Measurements from ENCODE around the gene STX12. TPM values are rescaled to one million over a fixed set of nuclear protein-coding genes. Genes with fewer than 3 reads are reported as not detected.
A peak's percentile ranks its signal among the peaks of the same experiment; 100 is the strongest.

Gene STX12
- total RNA-seq, 4 donors from 2014 or later = 94.5 to 151 (median 137) TPM

- TF ChIP-seq, protein P1, sequence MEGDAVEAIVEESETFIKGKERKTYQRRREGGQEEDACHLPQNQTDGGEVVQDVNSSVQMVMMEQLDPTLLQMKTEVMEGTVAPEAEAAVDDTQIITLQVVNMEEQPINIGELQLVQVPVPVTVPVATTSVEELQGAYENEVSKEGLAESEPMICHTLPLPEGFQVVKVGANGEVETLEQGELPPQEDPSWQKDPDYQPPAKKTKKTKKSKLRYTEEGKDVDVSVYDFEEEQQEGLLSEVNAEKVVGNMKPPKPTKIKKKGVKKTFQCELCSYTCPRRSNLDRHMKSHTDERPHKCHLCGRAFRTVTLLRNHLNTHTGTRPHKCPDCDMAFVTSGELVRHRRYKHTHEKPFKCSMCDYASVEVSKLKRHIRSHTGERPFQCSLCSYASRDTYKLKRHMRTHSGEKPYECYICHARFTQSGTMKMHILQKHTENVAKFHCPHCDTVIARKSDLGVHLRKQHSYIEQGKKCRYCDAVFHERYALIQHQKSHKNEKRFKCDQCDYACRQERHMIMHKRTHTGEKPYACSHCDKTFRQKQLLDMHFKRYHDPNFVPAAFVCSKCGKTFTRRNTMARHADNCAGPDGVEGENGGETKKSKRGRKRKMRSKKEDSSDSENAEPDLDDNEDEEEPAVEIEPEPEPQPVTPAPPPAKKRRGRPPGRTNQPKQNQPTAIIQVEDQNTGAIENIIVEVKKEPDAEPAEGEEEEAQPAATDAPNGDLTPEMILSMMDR (IDR thresholded peaks at IDR 0.05; ENCODE audit: low read depth) = no peak
These were observed 96.1 kb downstream of the STX12 start for GRCh38 chr1:27868932-27869718.

DNA sequence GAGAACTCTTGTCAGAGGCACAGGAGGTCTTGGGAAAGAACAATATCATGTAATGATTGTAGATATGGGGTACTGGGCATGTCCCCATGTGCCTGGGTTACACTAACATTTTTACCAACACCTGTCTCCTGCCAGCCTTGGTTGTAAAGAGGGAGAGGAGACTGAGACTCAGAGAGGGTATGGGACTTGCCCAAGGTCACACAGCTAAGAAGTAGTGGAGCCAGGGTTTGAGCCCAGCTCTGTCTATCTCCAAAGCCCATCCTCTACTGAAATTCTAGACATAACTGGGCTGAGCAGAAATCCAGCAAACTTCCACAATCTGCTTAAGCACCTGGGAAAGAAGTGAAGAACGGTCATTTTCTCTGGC, 96.7 kb downstream of the STX12 start:
- TF ChIP-seq, protein P1 (IDR thresholded peaks at IDR 0.05; ENCODE audit: low read depth) = no peak

DNA sequence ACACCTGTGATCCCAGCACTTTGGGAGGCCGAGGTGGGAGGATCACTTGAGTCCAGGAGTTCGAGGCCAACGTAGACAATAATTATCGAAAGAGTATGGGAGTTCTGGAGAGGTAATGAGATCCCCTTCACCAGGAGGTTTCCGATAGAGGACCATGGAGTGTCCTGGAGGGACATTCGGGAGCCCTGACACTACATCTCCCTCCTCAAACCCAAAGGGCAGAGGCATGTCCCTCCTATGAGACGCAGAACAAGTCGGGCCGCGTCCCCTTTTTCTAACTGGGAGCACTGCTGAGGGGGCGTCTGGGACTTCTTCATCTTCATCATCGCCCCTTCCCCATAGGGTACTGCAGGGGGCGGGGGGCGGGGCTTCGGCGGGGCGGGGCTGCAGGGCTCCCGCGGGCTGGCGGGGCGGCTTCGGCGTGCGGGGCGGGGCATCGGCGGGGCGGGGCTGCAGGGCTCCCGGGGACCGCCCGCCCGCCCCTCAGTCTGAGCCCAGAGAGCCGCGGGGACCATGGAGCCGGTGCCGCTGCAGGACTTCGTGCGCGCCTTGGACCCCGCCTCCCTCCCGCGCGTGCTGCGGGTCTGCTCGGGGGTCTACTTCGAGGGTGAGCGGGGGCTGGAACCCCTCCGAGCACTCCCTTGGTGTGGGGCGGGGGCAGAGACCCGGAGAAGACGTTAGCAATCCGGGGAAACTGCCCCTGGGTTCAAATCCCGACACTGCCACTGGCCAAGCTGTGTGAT, 99.2 kb downstream of the STX12 start, which contains the start of gene THEMIS2:
Gene THEMIS2 (plus strand): TSS at position 486 of the 743 bp plus-strand sequence. CDS start 28 bp downstream, at position 514.
- TF ChIP-seq, protein P1 (IDR thresholded peaks at IDR 0.05; ENCODE audit: low read depth) = no peak

- TF ChIP-seq, protein P1 (IDR thresholded peaks at IDR 0.05; ENCODE audit: low read depth) = no peak
These were observed 100.0 kb downstream of the STX12 start for GRCh38 chr1:27872802-27873551.

DNA sequence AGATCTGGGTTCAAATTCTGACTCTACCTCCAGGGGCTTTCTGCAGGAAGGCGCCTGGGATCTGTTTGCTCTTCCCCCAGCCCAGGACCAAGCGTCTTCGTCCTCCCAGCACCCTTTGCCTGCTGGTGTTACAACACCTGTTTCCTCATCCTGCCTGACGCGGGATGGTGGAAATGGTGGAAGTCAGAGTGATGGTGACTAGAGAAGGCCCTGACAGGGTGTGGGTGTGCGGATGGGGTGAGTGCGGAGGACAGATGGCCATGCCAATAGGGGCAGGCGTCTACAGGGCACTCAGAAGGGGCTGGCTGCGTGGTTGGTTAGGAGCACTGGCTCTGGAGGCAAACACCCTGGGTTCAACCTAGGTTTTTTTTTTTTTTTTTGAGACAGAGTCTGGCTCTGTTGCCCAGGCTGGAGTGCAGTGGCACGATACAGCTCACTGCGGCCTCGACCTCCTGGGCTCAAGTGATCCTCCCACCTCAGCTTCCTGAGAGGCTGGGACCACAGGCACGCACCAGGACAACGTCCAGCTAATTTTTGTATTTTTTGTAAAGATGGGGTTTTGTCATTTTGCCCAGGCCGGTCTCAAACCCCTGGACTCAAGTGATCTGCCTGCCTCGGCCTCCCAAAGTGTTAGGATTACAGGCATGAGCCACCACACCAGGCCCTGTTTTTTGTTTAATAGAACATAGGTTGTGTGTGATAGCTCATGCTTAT, 100.8 kb downstream of the STX12 start:
- TF ChIP-seq, protein P1 (IDR thresholded peaks at IDR 0.05; ENCODE audit: low read depth) = no peak

Small RNAs within 50 kb of the gene (small RNA-seq; reads per million reads assigned to genes)
- not detected for gene AL020997.2
- gene RNU6-1245P = not detected
- gene SCARNA1 = 11.5 reads per million, percentile 91 among the genes with 10 or more reads in this experiment

Other genes starting within 250 kb of the STX12 start
- gene AHDC1, start 169.1 kb upstream of the STX12 start, total RNA-seq = 10 to 100 TPM in 2 of 4 donors, 1 to 10 TPM in 2; 2.9 to 13.6 (median 7.1) TPM
- gene FGR, start 138.0 kb upstream of the STX12 start, total RNA-seq = 100 to 1,000 TPM in 1 of 4 donors, 10 to 100 TPM in 3; 22.4 to 179 (median 44.6) TPM
- gene IFI6, start 101.0 kb upstream of the STX12 start, total RNA-seq = 100 to 1,000 TPM in 1 of 4 donors, 10 to 100 TPM in 3; 28.4 to 420 (median 77.5) TPM
- 10 to 100 TPM; 19.4 to 37.9 (median 23.3) TPM for gene FAM76A, start 47.3 kb upstream of the STX12 start, total RNA-seq
- 10 to 100 TPM; 27.2 to 39.0 (median 29.5) TPM for gene PPP1R8, start 57.6 kb downstream of the STX12 start, total RNA-seq
- gene THEMIS2, start 99.3 kb downstream of the STX12 start, total RNA-seq = 100 to 1,000 TPM in 1 of 4 donors, 10 to 100 TPM in 3; 35.2 to 122 (median 43.0) TPM
- 10 to 100 TPM; 22.0 to 30.1 (median 24.9) TPM for gene RPA2, start 141.4 kb downstream of the STX12 start, total RNA-seq
- 1 to 10 TPM in 1 of 4 donors, under 1 TPM in 1, not detected in 2; 0.66 to 1.1 TPM for gene SMPDL3B, start 161.8 kb downstream of the STX12 start, total RNA-seq
- 1 to 10 TPM; 1.8 to 4.9 (median 4.6) TPM for gene XKR8, start 186.8 kb downstream of the STX12 start, total RNA-seq